ENCODE results near the gene PRSS50. TPM values are rescaled to one million over a fixed set of nuclear protein-coding genes. Genes with fewer than 3 reads are reported as not detected.

Gene PRSS50
- polyA plus RNA-seq, 1 of the 3 experiments (the other 2 are of a cell fraction) = not detected

DNA sequence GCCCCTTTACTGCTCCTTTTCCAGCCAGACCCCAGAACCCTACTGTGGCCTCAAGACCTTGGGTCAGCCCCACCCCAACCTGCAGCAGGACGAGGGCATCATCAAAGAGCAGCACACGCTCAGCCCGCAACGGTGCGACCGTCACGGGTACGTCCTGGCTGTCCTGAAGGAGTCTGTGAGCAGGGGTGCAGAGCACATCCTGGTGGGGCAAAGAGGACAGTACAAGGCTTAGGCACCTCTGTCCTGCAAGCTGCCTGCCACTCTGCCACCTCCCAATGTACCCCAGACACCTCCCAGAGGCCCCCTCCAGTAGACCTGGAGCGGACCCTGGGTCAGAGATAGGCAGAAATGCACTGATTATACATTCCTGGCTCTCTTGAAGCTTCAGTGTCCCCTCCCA lies 32.2 kb downstream of the PRSS50 start:
- Histone ChIP-seq H3K9me3 (no peaks in the 10 kb centered on the region), H2AFZ (ENCODE audit: low read depth) (no peak overlapping the region), H3K4me1 (ENCODE audit: control insufficient read depth in 1 of 2, insufficient read depth in 2 of 2, low read depth in 1 of 2, low read length in 1 of 2) (no peaks in the 10 kb centered on the region; a peak in 1 of 4 replicates), H3K4me2 (no peak overlapping the region), H3K4me3 (ENCODE audit: low read depth in 2 of 2, low read length in 1 of 2) (no peak overlapping the region), H3K36me3 (replicated peaks in 1 of 2; ENCODE audit: control insufficient read depth in 1 of 2, insufficient read depth in 2 of 2, low read length in 1 of 2) (no peaks in the 10 kb centered on the region), H3K79me2 (ENCODE audit: insufficient read depth) (no peaks in the 10 kb centered on the region), H3K9ac (no peak overlapping the region), H3K9me2 (no peaks in the 10 kb centered on the region), H4K20me1 (ENCODE audit: insufficient read depth) (no peaks in the 10 kb centered on the region), H3K27me3 (ENCODE audit: insufficient read depth) (no peaks in the 10 kb centered on the region), H3F3A (replicated peaks; ENCODE audit: insufficient read depth) (no peaks in the 10 kb centered on the region), H3K27ac (ENCODE audit: low read depth in 2 of 2, low read length in 1 of 2) (no peak overlapping the region)
- TF ChIP-seq EZH2phosphoT487 (IDR thresholded peaks at IDR 0.05; ENCODE audit: borderline replicate concordance, low read depth) (no peak), USF1 (IDR thresholded peaks at IDR 0.05; ENCODE audit: borderline replicate concordance, low read depth) (no peak), TEAD4 (IDR thresholded peaks at IDR 0.05; ENCODE audit: borderline replicate concordance, insufficient read depth) (no peak), JUND (IDR thresholded peaks at IDR 0.05) (no peak), RCOR1 (IDR thresholded peaks at IDR 0.05; ENCODE audit: low read length) (no peak), ELF1 (IDR thresholded peaks at IDR 0.05) (no peak), EP300 (IDR thresholded peaks at IDR 0.05; ENCODE audit: borderline replicate concordance in 1 of 2, low read depth in 1 of 2, low read length in 1 of 2) (no peak), SMC3 (IDR thresholded peaks at IDR 0.05; ENCODE audit: low read depth, low read length) (no peak), CHD2 (IDR thresholded peaks at IDR 0.05; ENCODE audit: low read length, partially characterized antibody) (no peak), GATA2 (CRISPR knock-in tag; IDR thresholded peaks at IDR 0.05) (no peak), NRF1 (IDR thresholded peaks at IDR 0.05; ENCODE audit: low read depth, low read length) (no peak), FOSL2 (IDR thresholded peaks at IDR 0.05; ENCODE audit: borderline replicate concordance, low read depth) (no peak), MXI1 (IDR thresholded peaks at IDR 0.05; ENCODE audit: low read depth, low read length) (no peak)
- TF ChIP-seq, protein P1, sequence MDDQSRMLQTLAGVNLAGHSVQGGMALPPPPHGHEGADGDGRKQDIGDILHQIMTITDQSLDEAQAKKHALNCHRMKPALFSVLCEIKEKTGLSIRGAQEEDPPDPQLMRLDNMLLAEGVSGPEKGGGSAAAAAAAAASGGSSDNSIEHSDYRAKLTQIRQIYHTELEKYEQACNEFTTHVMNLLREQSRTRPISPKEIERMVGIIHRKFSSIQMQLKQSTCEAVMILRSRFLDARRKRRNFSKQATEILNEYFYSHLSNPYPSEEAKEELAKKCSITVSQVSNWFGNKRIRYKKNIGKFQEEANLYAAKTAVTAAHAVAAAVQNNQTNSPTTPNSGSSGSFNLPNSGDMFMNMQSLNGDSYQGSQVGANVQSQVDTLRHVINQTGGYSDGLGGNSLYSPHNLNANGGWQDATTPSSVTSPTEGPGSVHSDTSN (IDR thresholded peaks at IDR 0.05) = no peak
- TF ChIP-seq, protein P2, sequence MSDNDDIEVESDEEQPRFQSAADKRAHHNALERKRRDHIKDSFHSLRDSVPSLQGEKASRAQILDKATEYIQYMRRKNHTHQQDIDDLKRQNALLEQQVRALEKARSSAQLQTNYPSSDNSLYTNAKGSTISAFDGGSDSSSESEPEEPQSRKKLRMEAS (IDR thresholded peaks at IDR 0.05; ENCODE audit: low read depth) = no peak
- TF ChIP-seq, protein P3, sequence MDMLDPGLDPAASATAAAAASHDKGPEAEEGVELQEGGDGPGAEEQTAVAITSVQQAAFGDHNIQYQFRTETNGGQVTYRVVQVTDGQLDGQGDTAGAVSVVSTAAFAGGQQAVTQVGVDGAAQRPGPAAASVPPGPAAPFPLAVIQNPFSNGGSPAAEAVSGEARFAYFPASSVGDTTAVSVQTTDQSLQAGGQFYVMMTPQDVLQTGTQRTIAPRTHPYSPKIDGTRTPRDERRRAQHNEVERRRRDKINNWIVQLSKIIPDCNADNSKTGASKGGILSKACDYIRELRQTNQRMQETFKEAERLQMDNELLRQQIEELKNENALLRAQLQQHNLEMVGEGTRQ (IDR thresholded peaks at IDR 0.05; ENCODE audit: borderline replicate concordance, low read depth, low read length) = no peak
- TF ChIP-seq, protein P4, sequence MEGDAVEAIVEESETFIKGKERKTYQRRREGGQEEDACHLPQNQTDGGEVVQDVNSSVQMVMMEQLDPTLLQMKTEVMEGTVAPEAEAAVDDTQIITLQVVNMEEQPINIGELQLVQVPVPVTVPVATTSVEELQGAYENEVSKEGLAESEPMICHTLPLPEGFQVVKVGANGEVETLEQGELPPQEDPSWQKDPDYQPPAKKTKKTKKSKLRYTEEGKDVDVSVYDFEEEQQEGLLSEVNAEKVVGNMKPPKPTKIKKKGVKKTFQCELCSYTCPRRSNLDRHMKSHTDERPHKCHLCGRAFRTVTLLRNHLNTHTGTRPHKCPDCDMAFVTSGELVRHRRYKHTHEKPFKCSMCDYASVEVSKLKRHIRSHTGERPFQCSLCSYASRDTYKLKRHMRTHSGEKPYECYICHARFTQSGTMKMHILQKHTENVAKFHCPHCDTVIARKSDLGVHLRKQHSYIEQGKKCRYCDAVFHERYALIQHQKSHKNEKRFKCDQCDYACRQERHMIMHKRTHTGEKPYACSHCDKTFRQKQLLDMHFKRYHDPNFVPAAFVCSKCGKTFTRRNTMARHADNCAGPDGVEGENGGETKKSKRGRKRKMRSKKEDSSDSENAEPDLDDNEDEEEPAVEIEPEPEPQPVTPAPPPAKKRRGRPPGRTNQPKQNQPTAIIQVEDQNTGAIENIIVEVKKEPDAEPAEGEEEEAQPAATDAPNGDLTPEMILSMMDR (IDR thresholded peaks at IDR 0.05) = no peak
- TF ChIP-seq, protein P5, sequence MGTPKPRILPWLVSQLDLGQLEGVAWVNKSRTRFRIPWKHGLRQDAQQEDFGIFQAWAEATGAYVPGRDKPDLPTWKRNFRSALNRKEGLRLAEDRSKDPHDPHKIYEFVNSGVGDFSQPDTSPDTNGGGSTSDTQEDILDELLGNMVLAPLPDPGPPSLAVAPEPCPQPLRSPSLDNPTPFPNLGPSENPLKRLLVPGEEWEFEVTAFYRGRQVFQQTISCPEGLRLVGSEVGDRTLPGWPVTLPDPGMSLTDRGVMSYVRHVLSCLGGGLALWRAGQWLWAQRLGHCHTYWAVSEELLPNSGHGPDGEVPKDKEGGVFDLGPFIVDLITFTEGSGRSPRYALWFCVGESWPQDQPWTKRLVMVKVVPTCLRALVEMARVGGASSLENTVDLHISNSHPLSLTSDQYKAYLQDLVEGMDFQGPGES (IDR thresholded peaks at IDR 0.05; ENCODE audit: low read depth, low read length) = no peak
- WGBS (ENCODE audit: low lambda C conversion rate) = 33% methylated on average over 1 of the region's 9 CpGs
- no peak for DNase-seq
- POLR2A ChIA-PET = no interaction called here
- CTCF ChIA-PET = interaction anchor here (1.0 kb wide), 1 partner anchor 197 kb away, joined by 3 read pairs; no protein-coding TSS in a partner anchor
